ENCODE measurements around the gene CHMP1A. TPM values are rescaled to one million over a fixed set of nuclear protein-coding genes. Genes with fewer than 3 reads are reported as not detected.
A peak's percentile ranks its signal among the peaks of the same experiment; 100 is the strongest.

The CHMP1A gene
- total RNA-seq, 6 experiments from 2014 or later, result 85.6 to 93.1 (median 87.2) TPM

- no peaks in the 10 kb centered on the region for H3K9me3 Mint-ChIP-seq
- DNase-seq, result no peak
- no peaks in the 10 kb centered on the region for H3K36me3 Mint-ChIP-seq (ENCODE audit: low read depth)
- peak overlapping the region; percentile 82 for H3K27ac Mint-ChIP-seq
- H3K27me3 Mint-ChIP-seq (ENCODE audit: insufficient read depth), result no peaks in the 10 kb centered on the region
- no peak for TF ChIP-seq CTCF (IDR thresholded peaks at IDR 0.05)
- H3K4me1 Mint-ChIP-seq (ENCODE audit: low read depth), result peaks cover 20% of the 10 kb centered on the region
- peak overlapping the region; percentile 76 for H3K4me3 Mint-ChIP-seq
Measured at GRCh38 chr16:89601906-89602272, 55.6 kb downstream of the CHMP1A start.

- no peak for DNase-seq
Measured at GRCh38 chr16:89600956-89601355, 56.6 kb downstream of the CHMP1A start.

GRCh38 chr16:89600427-89600826, 57.1 kb downstream of the CHMP1A start:
- no peak for TF ChIP-seq CTCF (IDR thresholded peaks at IDR 0.05)
- Mint-ChIP-seq H3K9me3 (no peaks in the 10 kb centered on the region), H3K36me3 (ENCODE audit: low read depth) (no peaks in the 10 kb centered on the region; the same call in 1 of the 2 replicates), H3K4me3 (no peak overlapping the region), H3K27me3 (ENCODE audit: insufficient read depth) (no peaks in the 10 kb centered on the region), H3K27ac (no peak overlapping the region), H3K4me1 (ENCODE audit: low read depth) (peaks cover 20% of the 10 kb centered on the region)
- no peak for DNase-seq

More at GRCh38 chr16:89600956-89601355, 56.6 kb downstream of the CHMP1A start:
- peaks cover 20% of the 10 kb centered on the region for H3K4me1 Mint-ChIP-seq (ENCODE audit: low read depth)
- no peak overlapping the region for H3K27ac Mint-ChIP-seq
- H3K36me3 Mint-ChIP-seq (ENCODE audit: low read depth), result no peaks in the 10 kb centered on the region
- no peak for TF ChIP-seq CTCF (IDR thresholded peaks at IDR 0.05)
- no peak overlapping the region for H3K4me3 Mint-ChIP-seq
- H3K9me3 Mint-ChIP-seq, result no peaks in the 10 kb centered on the region
- no peaks in the 10 kb centered on the region for H3K27me3 Mint-ChIP-seq (ENCODE audit: insufficient read depth)

GRCh38 chr16:89599902-89600301, 57.6 kb downstream of the CHMP1A start:
- TF ChIP-seq CTCF (IDR thresholded peaks at IDR 0.05), result no peak
- H3K27ac Mint-ChIP-seq, result no peak overlapping the region
- no peaks in the 10 kb centered on the region; the same call in 1 of the 2 replicates for H3K36me3 Mint-ChIP-seq (ENCODE audit: low read depth)
- no peaks in the 10 kb centered on the region for H3K27me3 Mint-ChIP-seq (ENCODE audit: insufficient read depth)
- H3K4me3 Mint-ChIP-seq, result no peak overlapping the region
- H3K4me1 Mint-ChIP-seq (ENCODE audit: low read depth), result peaks cover 20% of the 10 kb centered on the region
- DNase-seq, result no peak
- no peaks in the 10 kb centered on the region for H3K9me3 Mint-ChIP-seq

- H3K36me3 Mint-ChIP-seq (ENCODE audit: low read depth), result no peaks in the 10 kb centered on the region; the same call in 1 of the 2 replicates
- H3K4me1 Mint-ChIP-seq (ENCODE audit: low read depth), result peaks cover 20% of the 10 kb centered on the region
- no peak for DNase-seq
- no peaks in the 10 kb centered on the region for H3K9me3 Mint-ChIP-seq
- TF ChIP-seq CTCF (IDR thresholded peaks at IDR 0.05), result peak; percentile 63
- H3K4me3 Mint-ChIP-seq, result no peak overlapping the region
- no peaks in the 10 kb centered on the region for H3K27me3 Mint-ChIP-seq (ENCODE audit: insufficient read depth)
- no peak overlapping the region for H3K27ac Mint-ChIP-seq
Measured at GRCh38 chr16:89599451-89599858, 58.1 kb downstream of the CHMP1A start.

- peaks cover 19% of the 10 kb centered on the region for H3K4me1 Mint-ChIP-seq (ENCODE audit: low read depth)
- TF ChIP-seq CTCF (IDR thresholded peaks at IDR 0.05), result no peak
- no peaks in the 10 kb centered on the region for H3K9me3 Mint-ChIP-seq
- peak; percentile 50 for DNase-seq
- no peaks in the 10 kb centered on the region for H3K27me3 Mint-ChIP-seq (ENCODE audit: insufficient read depth)
- no peaks in the 10 kb centered on the region; the same call in 1 of the 2 replicates for H3K36me3 Mint-ChIP-seq (ENCODE audit: low read depth)
- H3K27ac Mint-ChIP-seq, result no peak overlapping the region
- H3K4me3 Mint-ChIP-seq, result no peak overlapping the region
Measured at GRCh38 chr16:89598199-89598598, 59.3 kb downstream of the CHMP1A start.
